ENCODE results near the gene TNFRSF8.

TNFRSF8 gene

DNA sequence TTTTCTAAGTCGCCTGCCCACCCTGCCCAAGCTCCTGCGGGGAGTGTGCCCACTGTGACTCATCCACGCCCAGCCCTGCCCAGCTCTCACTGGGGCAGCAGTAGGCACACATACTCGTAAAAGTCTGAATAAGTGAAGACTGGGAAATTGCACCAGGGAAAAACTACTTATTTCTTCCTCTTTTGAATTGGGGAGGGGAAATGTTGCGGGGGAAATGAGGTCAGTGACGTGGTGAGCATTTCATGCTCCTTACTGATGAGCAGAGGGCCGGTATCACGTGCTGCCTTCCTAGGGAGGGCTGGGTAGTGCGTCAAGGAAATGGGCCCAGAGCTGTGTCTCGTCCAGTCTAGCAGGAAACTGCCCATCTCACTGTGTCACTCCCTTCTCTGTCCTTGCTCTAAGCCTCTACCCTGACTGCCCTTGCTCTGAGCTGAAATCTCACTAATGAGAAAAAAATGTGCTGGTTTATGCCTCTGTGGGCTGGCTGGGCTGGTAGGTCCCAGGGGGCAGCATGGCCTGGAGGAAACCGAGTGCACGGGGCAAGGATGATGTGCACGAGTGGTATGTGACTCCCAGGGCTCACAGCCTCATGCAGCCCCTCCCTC, 90.2 kb downstream of the TNFRSF8 start:
- H3K27ac ChIP-seq (ENCODE audit: low read depth, low read length) = no peak overlapping the region
- no peak overlapping the region for H3K9ac ChIP-seq (ENCODE audit: low read depth, low read length)
- no peaks in the 10 kb centered on the region for H3K9me3 ChIP-seq (ENCODE audit: control insufficient read depth, insufficient read depth, low read length)
- H3K36me3 ChIP-seq (ENCODE audit: control insufficient read depth, insufficient read depth, low read length) = no peaks in the 10 kb centered on the region
- no peak overlapping the region for H3K4me3 ChIP-seq (ENCODE audit: low read depth, low read length)
- H3K4me1 ChIP-seq (ENCODE audit: control insufficient read depth, insufficient read depth, low read length) = peaks cover 7% of the 10 kb centered on the region; the same call in 1 of the 2 replicates
- H3K27me3 ChIP-seq (ENCODE audit: control insufficient read depth, insufficient read depth, low read length) = no peaks in the 10 kb centered on the region

DNA sequence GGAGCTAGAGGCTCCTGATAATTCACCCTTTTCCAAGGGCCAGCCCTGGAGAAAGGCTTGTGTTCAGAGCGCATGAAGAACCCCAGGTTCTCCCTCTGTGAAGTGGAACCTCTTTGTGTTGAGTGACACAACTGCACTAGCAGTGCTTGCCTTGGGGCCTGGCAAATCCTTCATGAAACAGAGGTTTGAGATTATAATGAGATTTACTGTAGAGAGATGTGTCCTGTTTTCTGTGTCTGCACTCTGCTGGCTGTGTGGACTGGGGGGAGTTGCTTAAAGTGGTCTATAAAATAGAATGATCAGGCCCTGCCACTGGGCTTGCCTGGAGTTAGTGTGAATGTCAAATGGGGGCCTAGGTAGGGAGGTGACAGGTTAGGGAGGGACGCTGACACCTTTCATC, 92.2 kb downstream of the TNFRSF8 start:
- Histone ChIP-seq H3K9me3 (ENCODE audit: control insufficient read depth, insufficient read depth, low read length) (no peaks in the 10 kb centered on the region), H3K27ac (ENCODE audit: low read depth, low read length) (no peak overlapping the region), H3K27me3 (ENCODE audit: control insufficient read depth, insufficient read depth, low read length) (no peaks in the 10 kb centered on the region), H3K4me3 (ENCODE audit: low read depth, low read length) (no peak overlapping the region), H3K36me3 (ENCODE audit: control insufficient read depth, insufficient read depth, low read length) (no peaks in the 10 kb centered on the region), H3K4me1 (ENCODE audit: control insufficient read depth, insufficient read depth, low read length) (peaks cover 13% of the 10 kb centered on the region), H3K9ac (ENCODE audit: low read depth, low read length) (no peak overlapping the region)

DNA sequence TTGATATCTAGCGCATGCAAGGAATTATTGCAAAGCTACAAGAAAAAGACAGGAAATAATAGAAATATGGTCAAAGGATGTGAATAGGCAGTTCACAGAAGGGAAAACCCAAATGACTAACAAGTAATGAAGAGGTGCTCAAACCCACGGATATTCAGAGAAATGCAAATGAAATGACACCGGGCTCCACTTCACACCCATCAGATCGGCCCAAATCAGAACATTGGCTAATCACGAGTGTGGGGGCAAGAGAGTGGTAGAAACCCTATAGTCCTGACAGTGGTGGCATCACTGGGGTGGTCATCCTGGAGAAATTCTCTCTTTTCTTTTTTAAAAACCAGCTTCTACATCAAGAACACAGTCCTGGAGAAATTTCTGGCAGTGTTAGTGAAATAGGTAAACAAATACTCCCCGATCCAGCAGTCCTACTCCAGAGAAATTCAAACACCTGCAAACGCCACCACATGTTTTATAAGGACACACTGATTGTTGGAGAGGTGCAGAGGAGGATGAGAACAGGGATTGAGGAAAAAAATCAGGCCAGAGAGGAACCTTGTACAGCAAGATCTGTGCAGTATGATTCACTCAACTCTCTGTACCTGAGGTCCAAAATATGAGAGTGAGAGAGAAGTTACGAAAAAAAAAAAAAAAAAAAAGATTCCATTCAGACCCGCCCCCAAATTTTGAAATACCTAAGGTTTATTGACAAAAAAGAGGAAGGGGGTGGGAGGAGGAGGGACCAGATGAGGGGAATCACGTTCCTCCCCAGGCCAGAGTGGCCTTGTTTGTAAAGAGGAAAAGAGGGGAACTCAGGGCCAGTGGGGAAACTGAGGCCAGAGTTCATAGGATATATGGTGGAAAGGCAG, 94.5 kb downstream of the TNFRSF8 start:
- no peaks in the 10 kb centered on the region for H3K9me3 ChIP-seq (ENCODE audit: control insufficient read depth, insufficient read depth, low read length)
- no peaks in the 10 kb centered on the region for H3K36me3 ChIP-seq (ENCODE audit: control insufficient read depth, insufficient read depth, low read length)
- H3K27me3 ChIP-seq (ENCODE audit: control insufficient read depth, insufficient read depth, low read length) = no peaks in the 10 kb centered on the region
- no peak overlapping the region for H3K9ac ChIP-seq (ENCODE audit: low read depth, low read length)
- H3K27ac ChIP-seq (ENCODE audit: low read depth, low read length) = no peak overlapping the region
- no peak overlapping the region for H3K4me3 ChIP-seq (ENCODE audit: low read depth, low read length)
- peaks cover 13% of the 10 kb centered on the region for H3K4me1 ChIP-seq (ENCODE audit: control insufficient read depth, insufficient read depth, low read length)

DNA sequence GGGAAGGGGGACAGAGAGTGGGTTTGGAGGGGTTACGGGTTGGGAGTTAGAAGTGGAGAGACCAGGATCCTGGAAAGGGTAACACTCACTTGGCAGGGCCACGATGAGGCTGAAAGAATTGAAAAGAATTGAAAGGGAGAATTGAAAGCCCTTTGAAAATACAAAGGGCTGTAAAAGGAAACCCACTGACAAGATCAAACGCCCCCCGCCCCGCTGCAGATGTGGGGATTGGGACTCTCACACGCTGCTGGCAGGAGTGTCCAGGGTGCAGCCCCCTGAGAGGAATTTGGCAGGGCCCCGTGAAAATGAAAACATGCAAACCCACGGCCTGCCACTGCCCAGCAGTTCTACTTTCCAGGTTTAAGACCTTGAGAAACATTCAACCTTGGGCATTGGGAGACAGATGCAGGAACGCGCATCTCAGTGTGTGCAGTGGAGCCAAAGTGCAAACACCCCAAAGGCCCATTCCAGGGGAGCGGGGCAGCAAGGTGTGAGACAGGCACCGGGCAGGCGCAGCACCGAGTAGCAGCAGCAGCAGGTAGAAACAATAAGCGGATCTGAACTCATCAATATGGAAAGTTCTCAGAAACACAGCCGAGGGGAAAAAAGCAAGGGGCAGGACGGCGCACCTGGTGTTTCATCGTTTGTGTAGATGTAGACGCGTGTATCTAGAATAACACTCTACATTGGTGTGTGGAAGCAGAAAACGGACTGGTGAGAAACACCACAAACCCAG, 95.4 kb downstream of the TNFRSF8 start:
- no peaks in the 10 kb centered on the region for H3K27me3 ChIP-seq (ENCODE audit: control insufficient read depth, insufficient read depth, low read length)
- no peaks in the 10 kb centered on the region for H3K9me3 ChIP-seq (ENCODE audit: control insufficient read depth, insufficient read depth, low read length)
- H3K36me3 ChIP-seq (ENCODE audit: control insufficient read depth, insufficient read depth, low read length) = no peaks in the 10 kb centered on the region
- H3K4me3 ChIP-seq (ENCODE audit: low read depth, low read length) = 0 out of 2 replicates have a peak overlapping the region, but pooled peaks have one; percentile 19
- H3K27ac ChIP-seq (ENCODE audit: low read depth, low read length) = no peak overlapping the region
- peaks cover 13% of the 10 kb centered on the region for H3K4me1 ChIP-seq (ENCODE audit: control insufficient read depth, insufficient read depth, low read length)
- no peak overlapping the region for H3K9ac ChIP-seq (ENCODE audit: low read depth, low read length)

DNA sequence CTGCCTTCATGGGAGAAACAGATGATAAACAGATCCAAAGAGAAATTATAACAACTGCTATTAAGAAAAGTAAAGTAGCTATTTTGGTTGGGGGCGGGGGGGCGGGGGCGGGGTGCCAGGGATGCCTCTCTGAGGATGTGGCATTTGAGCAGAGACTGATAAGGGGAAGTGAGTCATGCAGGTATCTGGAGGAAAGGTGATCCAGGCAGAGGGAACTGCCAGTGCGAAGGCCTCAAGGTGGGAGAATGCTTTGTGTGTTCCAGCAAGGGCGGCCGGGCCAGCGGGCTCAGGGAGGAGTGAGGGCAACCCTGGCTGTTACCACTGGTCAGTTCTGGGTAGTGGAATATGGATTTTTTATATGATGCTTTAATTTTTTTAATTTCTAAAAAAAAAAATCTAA, 96.7 kb downstream of the TNFRSF8 start:
- Histone ChIP-seq H3K4me3 (ENCODE audit: low read depth, low read length) (no peak overlapping the region), H3K36me3 (ENCODE audit: control insufficient read depth, insufficient read depth, low read length) (no peaks in the 10 kb centered on the region), H3K27ac (ENCODE audit: low read depth, low read length) (no peak overlapping the region), H3K27me3 (ENCODE audit: control insufficient read depth, insufficient read depth, low read length) (no peaks in the 10 kb centered on the region), H3K9ac (ENCODE audit: low read depth, low read length) (no peak overlapping the region), H3K9me3 (ENCODE audit: control insufficient read depth, insufficient read depth, low read length) (no peaks in the 10 kb centered on the region), H3K4me1 (ENCODE audit: control insufficient read depth, insufficient read depth, low read length) (peaks cover 13% of the 10 kb centered on the region)

DNA sequence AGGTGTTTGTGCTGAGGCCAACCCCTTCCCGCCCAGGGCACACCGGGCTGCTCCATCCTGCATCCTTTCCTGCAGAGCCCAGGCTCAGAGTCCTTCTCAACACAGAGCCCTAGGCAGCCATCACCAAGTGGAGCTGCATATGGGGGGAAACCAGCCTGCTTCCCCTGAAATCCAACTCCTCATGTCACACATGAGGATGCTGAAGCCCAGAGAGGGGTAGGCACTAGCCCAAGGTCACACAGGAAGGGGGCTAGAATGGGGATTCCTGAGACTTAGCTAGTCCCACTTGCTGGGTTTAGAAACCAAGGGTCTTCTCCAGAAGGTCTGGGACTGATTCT, 98.2 kb downstream of the TNFRSF8 start:
- Histone ChIP-seq H3K4me3 (ENCODE audit: low read depth, low read length) (no peak overlapping the region), H3K9ac (ENCODE audit: low read depth, low read length) (no peak overlapping the region), H3K9me3 (ENCODE audit: control insufficient read depth, insufficient read depth, low read length) (no peaks in the 10 kb centered on the region), H3K36me3 (ENCODE audit: control insufficient read depth, insufficient read depth, low read length) (no peaks in the 10 kb centered on the region), H3K27ac (ENCODE audit: low read depth, low read length) (no peak overlapping the region), H3K4me1 (ENCODE audit: control insufficient read depth, insufficient read depth, low read length) (peaks cover 13% of the 10 kb centered on the region), H3K27me3 (ENCODE audit: control insufficient read depth, insufficient read depth, low read length) (peaks cover 11% of the 10 kb centered on the region)

DNA sequence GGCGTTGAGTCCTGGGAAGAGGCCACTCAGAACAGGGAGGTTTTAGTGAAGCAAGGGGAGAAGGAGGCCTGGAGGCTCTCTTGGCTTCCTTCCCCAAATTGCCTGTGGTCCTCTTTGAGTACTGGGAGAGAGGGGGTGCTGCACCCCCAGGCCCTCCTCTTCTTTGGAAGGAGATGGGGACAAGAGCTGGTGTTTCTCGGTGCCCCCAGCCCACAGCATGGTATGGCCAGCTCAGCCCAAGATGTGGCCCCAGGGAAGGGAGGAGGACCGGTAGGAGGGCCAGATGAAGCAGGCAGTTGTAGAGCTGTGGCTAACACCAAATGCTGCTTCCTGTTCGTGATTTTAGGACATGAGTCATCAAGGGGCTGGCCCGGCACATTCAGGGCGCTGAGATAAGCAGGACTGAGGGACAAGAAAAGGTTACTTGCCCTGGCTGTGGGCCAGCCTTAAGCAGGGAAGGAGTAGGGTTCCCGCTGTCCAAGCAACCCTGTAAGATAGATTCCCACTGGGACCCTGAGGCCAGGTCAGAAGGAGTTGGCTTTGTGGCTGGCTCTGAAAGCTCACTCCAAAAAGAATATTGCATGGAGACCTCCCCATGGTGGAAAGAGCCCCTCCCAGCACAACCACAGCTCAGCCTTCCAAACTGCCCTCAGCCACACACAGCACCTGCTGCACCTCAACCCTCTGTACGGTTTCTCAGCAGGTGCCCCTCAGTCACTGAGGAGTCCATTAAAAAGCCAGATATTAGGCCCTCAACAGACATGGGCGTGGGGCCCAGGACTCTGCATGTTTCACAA, 98.8 kb downstream of the TNFRSF8 start:
- no peak overlapping the region for H3K27ac ChIP-seq (ENCODE audit: low read depth, low read length)
- H3K4me1 ChIP-seq (ENCODE audit: control insufficient read depth, insufficient read depth, low read length) = peaks cover 13% of the 10 kb centered on the region
- no peaks in the 10 kb centered on the region for H3K9me3 ChIP-seq (ENCODE audit: control insufficient read depth, insufficient read depth, low read length)
- H3K9ac ChIP-seq (ENCODE audit: low read depth, low read length) = no peak overlapping the region
- H3K36me3 ChIP-seq (ENCODE audit: control insufficient read depth, insufficient read depth, low read length) = no peaks in the 10 kb centered on the region
- H3K4me3 ChIP-seq (ENCODE audit: low read depth, low read length) = no peak overlapping the region
- peaks cover 17% of the 10 kb centered on the region for H3K27me3 ChIP-seq (ENCODE audit: control insufficient read depth, insufficient read depth, low read length)

DNA sequence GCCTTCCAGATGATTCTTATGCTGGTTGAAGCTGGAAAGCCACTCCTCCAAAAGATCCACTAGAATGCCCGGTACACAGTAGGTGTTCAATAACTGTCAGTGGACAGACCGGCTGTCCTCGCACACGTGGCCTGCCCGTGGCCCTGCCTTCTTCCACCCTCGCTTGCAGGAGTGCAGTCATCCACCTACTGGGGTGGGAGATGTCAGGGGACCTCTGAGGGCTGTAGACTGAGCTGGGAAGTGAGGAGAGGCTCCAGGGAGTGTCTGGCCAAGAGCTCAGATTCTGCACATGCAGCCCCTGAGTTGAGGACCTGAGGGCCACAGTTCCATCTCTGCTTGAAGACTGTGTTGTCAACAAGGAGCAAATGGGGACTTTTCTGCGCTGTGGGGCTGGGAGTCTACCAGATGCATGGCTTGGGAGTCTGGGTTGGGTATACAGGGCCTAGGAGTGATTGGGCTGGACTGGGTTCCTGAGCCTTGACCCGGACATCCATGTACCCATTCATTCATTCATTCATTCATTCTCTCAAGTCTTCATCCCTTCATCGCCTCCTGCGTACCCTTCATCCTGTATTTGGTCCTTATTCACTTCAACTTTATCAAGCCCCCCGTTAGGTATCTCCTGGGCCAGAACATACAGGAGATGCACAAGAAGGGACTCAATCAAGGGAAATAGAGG, 99.5 kb downstream of the TNFRSF8 start:
- peaks cover 13% of the 10 kb centered on the region for H3K4me1 ChIP-seq (ENCODE audit: control insufficient read depth, insufficient read depth, low read length)
- H3K27ac ChIP-seq (ENCODE audit: low read depth, low read length) = no peak overlapping the region
- H3K36me3 ChIP-seq (ENCODE audit: control insufficient read depth, insufficient read depth, low read length) = no peaks in the 10 kb centered on the region
- no peak overlapping the region for H3K4me3 ChIP-seq (ENCODE audit: low read depth, low read length)
- H3K9ac ChIP-seq (ENCODE audit: low read depth, low read length) = no peak overlapping the region
- peaks cover 24% of the 10 kb centered on the region for H3K27me3 ChIP-seq (ENCODE audit: control insufficient read depth, insufficient read depth, low read length)
- H3K9me3 ChIP-seq (ENCODE audit: control insufficient read depth, insufficient read depth, low read length) = no peaks in the 10 kb centered on the region

DNA sequence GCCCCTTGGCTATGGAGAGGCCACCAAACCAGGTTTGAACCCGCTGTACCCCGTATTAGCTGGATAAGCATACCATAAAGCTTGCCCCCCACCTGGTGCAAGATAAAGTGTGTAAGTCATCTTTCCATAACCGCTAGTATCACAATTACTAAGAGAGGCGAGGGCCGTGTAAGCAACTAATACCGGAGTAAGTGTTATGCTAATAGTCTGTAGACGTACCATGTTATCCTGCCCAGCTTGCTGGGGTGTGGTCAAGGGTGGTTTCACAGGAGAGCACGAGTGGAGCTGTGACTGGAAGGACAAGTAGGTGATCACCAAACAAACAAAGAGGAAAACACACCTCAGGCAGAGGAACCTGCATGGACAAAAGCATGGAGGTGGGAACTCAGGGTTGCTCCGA, 100.1 kb downstream of the TNFRSF8 start:
- H3K36me3 ChIP-seq (ENCODE audit: control insufficient read depth, insufficient read depth, low read length) = no peaks in the 10 kb centered on the region

DNA sequence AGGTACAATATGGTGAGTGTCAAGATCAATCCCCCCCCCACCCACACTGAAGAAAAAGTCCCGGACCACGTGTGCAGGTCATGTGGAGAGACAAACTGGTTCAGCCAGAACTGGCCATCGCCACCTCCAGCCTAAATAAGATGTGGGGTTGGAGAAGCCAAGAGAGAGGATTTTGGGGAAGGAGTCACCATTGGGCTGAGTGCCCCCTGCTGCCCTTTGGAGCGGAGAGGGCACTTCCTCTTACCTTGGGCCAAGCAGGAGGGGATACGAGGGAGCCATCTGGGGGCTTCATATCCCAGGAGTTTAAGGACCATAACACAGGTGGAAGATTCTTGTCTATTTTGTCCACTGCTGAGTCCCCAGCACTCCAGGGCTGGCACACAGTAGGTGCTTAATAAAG, 101.1 kb downstream of the TNFRSF8 start:
- Histone ChIP-seq H3K36me3 (ENCODE audit: control insufficient read depth, insufficient read depth, low read length) (no peaks in the 10 kb centered on the region), H3K9ac (ENCODE audit: low read depth, low read length) (no peak overlapping the region), H3K27me3 (ENCODE audit: control insufficient read depth, insufficient read depth, low read length) (peaks cover 40% of the 10 kb centered on the region), H3K9me3 (ENCODE audit: control insufficient read depth, insufficient read depth, low read length) (no peaks in the 10 kb centered on the region), H3K4me3 (ENCODE audit: low read depth, low read length) (no peak overlapping the region), H3K4me1 (ENCODE audit: control insufficient read depth, insufficient read depth, low read length) (peaks cover 6% of the 10 kb centered on the region; the same call in 1 of the 2 replicates), H3K27ac (ENCODE audit: low read depth, low read length) (no peak overlapping the region)

More for the DNA sequence above, 100.1 kb downstream of the TNFRSF8 start:
- no peaks in the 10 kb centered on the region for H3K9me3 ChIP-seq (ENCODE audit: control insufficient read depth, insufficient read depth, low read length)
- no peak overlapping the region for H3K27ac ChIP-seq (ENCODE audit: low read depth, low read length)
- H3K4me1 ChIP-seq (ENCODE audit: control insufficient read depth, insufficient read depth, low read length) = peaks cover 7% of the 10 kb centered on the region; the same call in 1 of the 2 replicates
- H3K27me3 ChIP-seq (ENCODE audit: control insufficient read depth, insufficient read depth, low read length) = peaks cover 30% of the 10 kb centered on the region
- H3K9ac ChIP-seq (ENCODE audit: low read depth, low read length) = no peak overlapping the region
- H3K4me3 ChIP-seq (ENCODE audit: low read depth, low read length) = no peak overlapping the region
